GM23248 (cell line): ENCODE results near the gene PTPRO.

Experiments used
- EZH2 ChIP-seq: fragments of 200-600 bp; sonication (generic); IDR thresholded peaks from 2 replicates; pipeline ENCODE4 v1.6.1; 2018; ENCODE audit warnings: antibody characterized with exemption, mild to moderate bottlenecking; ENCODE audit not compliant: insufficient read depth, poor library complexity, severe bottlenecking
- EZH2phosphoT487 ChIP-seq: fragments of 200-600 bp; sonication (generic); IDR thresholded peaks from 2 replicates; pipeline ENCODE4 v1.6.1; 2018; ENCODE audit warnings: antibody characterized with exemption, moderate library complexity, mild to moderate bottlenecking, low read depth; ENCODE audit not compliant: insufficient read depth

- TF ChIP-seq EZH2phosphoT487 (no peak), EZH2 (no peak)
Observed at GRCh38 chr12:15556411-15557102, 234.2 kb downstream of the PTPRO start.
